Middle frontal gyrus (tissue), 1 donor: ENCODE data around the gene CCDC192.
"Not testable (repeated sequence)": the region's sequence is repeated elsewhere in the genome, so short reads cannot be mapped to it uniquely, and the experiment has no call there.

Experiments used
- DNase-seq: peaks from one replicate; pipeline ENCODE4 v3.0.0-alpha.2; 2015; ENCODE audit warnings: low spot score; ENCODE audit errors: extremely low spot score

Gene CCDC192

GRCh38 chr5:127697894-127698600 lies 5.1 kb upstream of the CCDC192 start:
- no peak for DNase-seq

- DNase-seq = no peak
These were observed 3.8 kb upstream of the CCDC192 start for GRCh38 chr5:127699416-127699815.

GRCh38 chr5:127700237-127700766 lies 2.9 kb upstream of the CCDC192 start:
- no peak for DNase-seq

GRCh38 chr5:127702434-127702833 lies 757 bp upstream of the CCDC192 start:
- DNase-seq = no peak

GRCh38 chr5:127705120-127705892 lies 2.1 kb downstream of the CCDC192 start:
- DNase-seq = no peak

GRCh38 chr5:127706691-127707090 lies 3.5 kb downstream of the CCDC192 start:
- DNase-seq = no peak

GRCh38 chr5:127707209-127707608 lies 4.0 kb downstream of the CCDC192 start:
- no peak for DNase-seq

- not testable (repeated sequence) for DNase-seq
These were observed 9.9 kb downstream of the CCDC192 start for GRCh38 chr5:127713083-127713482.

- no peak for DNase-seq
These were observed 15.0 kb downstream of the CCDC192 start for GRCh38 chr5:127718181-127718580.

GRCh38 chr5:127723571-127723970 lies 20.4 kb downstream of the CCDC192 start:
- no peak for DNase-seq

GRCh38 chr5:127725673-127726072 lies 22.5 kb downstream of the CCDC192 start:
- no peak for DNase-seq

- DNase-seq = no peak
These were observed 29.8 kb downstream of the CCDC192 start for GRCh38 chr5:127732963-127733362.

- DNase-seq = not testable (repeated sequence)
These were observed 36.2 kb downstream of the CCDC192 start for GRCh38 chr5:127739348-127739747.

- no peak for DNase-seq
These were observed 36.7 kb downstream of the CCDC192 start for GRCh38 chr5:127739807-127740384.

GRCh38 chr5:127741412-127741811 lies 38.2 kb downstream of the CCDC192 start:
- DNase-seq = no peak

- DNase-seq = no peak
These were observed 41.0 kb downstream of the CCDC192 start for GRCh38 chr5:127744241-127744640.

GRCh38 chr5:127746756-127747155 lies 43.6 kb downstream of the CCDC192 start:
- DNase-seq = no peak

- not testable (repeated sequence) for DNase-seq
These were observed 49.5 kb downstream of the CCDC192 start for GRCh38 chr5:127752503-127753265.

- DNase-seq = no peak
These were observed 51.1 kb downstream of the CCDC192 start for GRCh38 chr5:127754259-127754658.

GRCh38 chr5:127754706-127755105 lies 51.5 kb downstream of the CCDC192 start:
- DNase-seq = no peak

- peak; percentile 41 for DNase-seq
These were observed 54.4 kb downstream of the CCDC192 start for GRCh38 chr5:127757576-127757975.
